ENCODE measurements around the gene MKLN1. TPM values are rescaled to one million over a fixed set of nuclear protein-coding genes. Genes with fewer than 3 reads are reported as not detected.
"Not testable (repeated sequence)": the region's sequence is repeated elsewhere in the genome, so short reads cannot be mapped to it uniquely, and the experiment has no call there.

Gene MKLN1
- total and polyA plus RNA-seq, 2 donors (not counting 1 experiment from before 2014, with no cell fraction given): 8.5 to 68.4 TPM

DNA sequence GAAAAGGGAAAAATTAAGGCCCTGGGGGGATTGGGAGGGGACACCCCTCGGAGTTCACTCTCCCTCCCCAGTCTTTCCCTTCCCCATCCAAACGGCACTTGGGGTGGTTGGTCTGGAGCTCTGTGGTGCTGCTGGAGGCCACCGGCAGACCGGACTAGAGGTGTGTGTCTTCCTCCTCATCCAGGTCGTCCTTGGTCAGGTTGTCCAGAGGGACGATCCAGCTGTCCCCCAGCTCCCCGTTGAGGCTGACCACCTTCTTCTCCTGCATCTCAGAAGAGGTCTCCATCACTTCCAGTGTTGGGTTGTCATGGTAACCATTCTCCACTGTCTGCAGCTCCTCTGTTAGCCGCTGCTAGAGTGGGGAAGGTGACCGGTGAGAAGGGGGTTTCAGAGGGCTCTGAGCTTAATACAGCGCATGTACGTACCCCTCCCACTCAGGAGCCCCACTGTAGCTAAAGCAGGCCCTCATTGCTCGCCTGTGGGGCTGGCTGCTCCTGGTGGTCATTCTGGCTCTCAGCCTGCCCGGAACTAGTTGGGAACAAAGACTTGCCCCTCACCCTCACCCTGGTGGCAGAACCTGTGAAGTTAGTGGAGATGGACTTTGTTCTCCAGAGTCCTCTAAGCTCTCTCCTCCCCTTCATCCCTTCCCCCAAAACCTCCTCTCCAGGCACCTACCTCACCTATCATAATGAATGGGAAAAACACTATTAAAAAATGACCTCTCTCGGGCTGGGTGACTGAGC lies 176.7 kb downstream of the MKLN1 start:
- 96% methylated on average over 10 of the region's 14 CpGs for WGBS (ENCODE audit: insufficient coverage)
- DNase-seq (no peak), ATAC-seq (ENCODE audit: low read depth) (no peak)
- Histone ChIP-seq H2AFZ (ENCODE audit: insufficient read depth, low read depth, low read length, poor library complexity, severe bottlenecking) (no peak overlapping the region), H3K9ac (ENCODE audit: low read length) (no peak overlapping the region), H3K36me3 (replicated peaks in 1 of 2; ENCODE audit: control extremely low read depth in 1 of 2, control insufficient read depth in 1 of 2, extremely low read depth in 1 of 2, insufficient read depth in 2 of 2, low read length in 1 of 2) (peaks cover 0 to 1% of the 10 kb centered on the region in 2 experiments), H3K4me1 (ENCODE audit: control insufficient read depth in 2 of 2, insufficient read depth in 2 of 2, low read length in 2 of 2) (peaks cover 4 to 9% of the 10 kb centered on the region in 2 donors), H3K79me2 (ENCODE audit: control insufficient read depth, insufficient read depth, low read length) (no peaks in the 10 kb centered on the region), H3K27ac (ENCODE audit: low read length in 2 of 2) (no peak overlapping the region), H4K20me1 (ENCODE audit: control insufficient read depth, insufficient read depth, low read length, poor library complexity, severe bottlenecking) (no peaks in the 10 kb centered on the region), H3K4me2 (replicated peaks; ENCODE audit: low read depth, low read length, poor library complexity, severe bottlenecking) (no peak overlapping the region), H3K4me3 (ENCODE audit: control extremely low read depth in 1 of 5, extremely low read depth in 1 of 5, insufficient read depth in 1 of 5, low read depth in 2 of 5, low read length in 4 of 5) (no peak overlapping the region), H3K27me3 (replicated peaks in 1 of 4; ENCODE audit: control extremely low read depth in 1 of 4, control insufficient read depth in 3 of 4, insufficient read depth in 4 of 4, low read length in 3 of 4) (no peaks in the 10 kb centered on the region), H3K9me3 (ENCODE audit: control extremely low read depth in 1 of 3, control insufficient read depth in 2 of 3, insufficient read depth in 1 of 3, low read length in 2 of 3) (no peaks in the 10 kb centered on the region)
- TF ChIP-seq EZH2 (IDR thresholded peaks at IDR 0.05; ENCODE audit: borderline replicate concordance, insufficient read depth, low read depth, low read length, poor library complexity, severe bottlenecking): no peak
- TF ChIP-seq, protein P1, sequence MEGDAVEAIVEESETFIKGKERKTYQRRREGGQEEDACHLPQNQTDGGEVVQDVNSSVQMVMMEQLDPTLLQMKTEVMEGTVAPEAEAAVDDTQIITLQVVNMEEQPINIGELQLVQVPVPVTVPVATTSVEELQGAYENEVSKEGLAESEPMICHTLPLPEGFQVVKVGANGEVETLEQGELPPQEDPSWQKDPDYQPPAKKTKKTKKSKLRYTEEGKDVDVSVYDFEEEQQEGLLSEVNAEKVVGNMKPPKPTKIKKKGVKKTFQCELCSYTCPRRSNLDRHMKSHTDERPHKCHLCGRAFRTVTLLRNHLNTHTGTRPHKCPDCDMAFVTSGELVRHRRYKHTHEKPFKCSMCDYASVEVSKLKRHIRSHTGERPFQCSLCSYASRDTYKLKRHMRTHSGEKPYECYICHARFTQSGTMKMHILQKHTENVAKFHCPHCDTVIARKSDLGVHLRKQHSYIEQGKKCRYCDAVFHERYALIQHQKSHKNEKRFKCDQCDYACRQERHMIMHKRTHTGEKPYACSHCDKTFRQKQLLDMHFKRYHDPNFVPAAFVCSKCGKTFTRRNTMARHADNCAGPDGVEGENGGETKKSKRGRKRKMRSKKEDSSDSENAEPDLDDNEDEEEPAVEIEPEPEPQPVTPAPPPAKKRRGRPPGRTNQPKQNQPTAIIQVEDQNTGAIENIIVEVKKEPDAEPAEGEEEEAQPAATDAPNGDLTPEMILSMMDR (IDR thresholded peaks at IDR 0.05): no peak
- Mint-ChIP-seq H3K27me3 (peaks cover 5% of the 10 kb centered on the region), H3K27ac (no peak overlapping the region), H3K4me3 (no peak overlapping the region), H3K9me3 (ENCODE audit: insufficient read depth) (no peaks in the 10 kb centered on the region), H3K4me1 (peaks cover 19% of the 10 kb centered on the region)
- intact Hi-C loops (cut with micrococcal nuclease): no loop called here
- ChIA-PET CTCF (interaction anchor here (0.8 to 1.6 kb wide), 5 partner anchors 8 to 151 kb away, joined by 3 to 9 read pairs (median 3); no protein-coding TSS in a partner anchor), POLR2A (no interaction called here)

DNA sequence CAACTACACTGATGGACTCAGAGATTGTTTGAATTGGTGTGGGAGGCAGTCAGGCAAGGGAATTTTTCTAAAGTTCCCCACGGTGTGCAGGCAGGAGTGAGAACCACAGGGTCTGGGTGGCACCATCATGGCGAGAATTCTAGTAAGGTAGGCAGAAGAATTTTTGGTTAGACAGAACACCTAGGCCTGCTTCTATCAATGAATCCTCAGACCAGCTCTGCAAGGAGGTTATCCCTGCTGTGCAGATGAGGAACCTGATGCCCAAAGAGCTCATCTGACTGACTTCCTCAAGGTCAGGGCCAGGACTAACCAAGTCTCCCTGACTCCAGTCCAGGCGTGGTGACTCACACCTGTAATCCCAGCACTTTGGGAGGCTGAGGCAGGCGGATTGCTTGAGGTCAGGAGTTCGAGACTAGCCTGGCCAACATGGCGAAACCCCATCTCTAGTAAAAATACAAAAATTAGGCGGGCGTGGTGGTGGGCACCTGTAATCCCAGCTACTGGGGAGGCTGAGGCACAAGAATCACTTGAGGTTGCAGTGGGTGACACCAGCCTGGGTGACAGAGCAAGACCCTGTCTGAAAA lies 177.5 kb downstream of the MKLN1 start:
- H3K4me3 Mint-ChIP-seq; H3K27me3 ChIP-seq (replicated peaks in 1 of 4; ENCODE audit: control extremely low read depth in 1 of 4, control insufficient read depth in 3 of 4, insufficient read depth in 4 of 4, low read length in 3 of 4); POLR2A ChIA-PET; H3K4me2 ChIP-seq (replicated peaks; ENCODE audit: low read depth, low read length, poor library complexity, severe bottlenecking); H3K9me3 ChIP-seq (ENCODE audit: control extremely low read depth in 1 of 3, control insufficient read depth in 2 of 3, insufficient read depth in 1 of 3, low read length in 2 of 3); H3K9me3 Mint-ChIP-seq (ENCODE audit: insufficient read depth); ATAC-seq (ENCODE audit: low read depth); H3K4me3 ChIP-seq (ENCODE audit: control extremely low read depth in 1 of 5, extremely low read depth in 1 of 5, insufficient read depth in 1 of 5, low read depth in 2 of 5, low read length in 4 of 5); H2AFZ ChIP-seq (ENCODE audit: insufficient read depth, low read depth, low read length, poor library complexity, severe bottlenecking); intact Hi-C loops (cut with micrococcal nuclease); H3K79me2 ChIP-seq (ENCODE audit: control insufficient read depth, insufficient read depth, low read length); H3K4me1 ChIP-seq (ENCODE audit: control insufficient read depth in 2 of 2, insufficient read depth in 2 of 2, low read length in 2 of 2); H3K36me3 ChIP-seq (replicated peaks in 1 of 2; ENCODE audit: control extremely low read depth in 1 of 2, control insufficient read depth in 1 of 2, extremely low read depth in 1 of 2, insufficient read depth in 2 of 2, low read length in 1 of 2); H3K9ac ChIP-seq (ENCODE audit: low read length); DNase-seq; H3K27ac Mint-ChIP-seq; H3K27ac ChIP-seq (ENCODE audit: low read length in 2 of 2); H3K27me3 Mint-ChIP-seq; H4K20me1 ChIP-seq (ENCODE audit: control insufficient read depth, insufficient read depth, low read length, poor library complexity, severe bottlenecking): not testable (repeated sequence)
- H3K4me1 Mint-ChIP-seq: peaks cover 19% of the 10 kb centered on the region
- WGBS (ENCODE audit: insufficient coverage): 95% methylated on average over 8 of the region's 8 CpGs
- CTCF ChIA-PET: interaction anchor here (1.0 to 4.8 kb wide), 3 partner anchors 9 to 150 kb away, joined by 3 to 48 read pairs (median 3); no protein-coding TSS in a partner anchor

All from B cell (primary cell).